GM12878 (cell line): ENCODE measurements around the gene FRYL. TPM values are rescaled to one million over a fixed set of nuclear protein-coding genes. Genes with fewer than 3 reads are reported as not detected.

Source experiments
- ATAC-seq: fragments of 200-7000 bp; cut with Tn5 transposase; 3 replicates; pipeline ENCODE4 v1.9.1; 2020; ENCODE audit warnings: mild to moderate bottlenecking, moderate library complexity
- BruUV-seq: library from RNA; stranded (reverse); fragments of 400-500 nt; replicated peaks from 2 replicates; lab custom pipeline; 2021; lab: Mats Ljungman, UMichigan
- CTCF ChIA-PET: fragments of 300-600 bp; sonication (Branson Sonifier 250); formaldehyde crosslinking; extraction: SDS; loops from one replicate; lab custom pipeline; 2021; ENCODE audit warnings: inconsistent platforms; lab: Yijun Ruan, JAX
- POLR2A ChIA-PET: fragments of 350-600 bp; formaldehyde crosslinking; extraction: SDS; loops from one replicate; lab custom pipeline; 2021; ENCODE audit warnings: inconsistent platforms; lab: Charles Lee
- RAD21 ChIA-PET: fragments of 300-600 bp; sonication (Branson Sonifier 250); formaldehyde crosslinking; loops from one replicate; lab custom pipeline; 2023; ENCODE audit warnings: antibody characterized with exemption; ENCODE audit not compliant: unreplicated experiment; lab: Charles Lee
- SMC1A ChIA-PET: fragments of 300-600 bp; sonication (Branson Sonifier 250); formaldehyde crosslinking; loops from one replicate; lab custom pipeline; 2023; ENCODE audit not compliant: unreplicated experiment, uncharacterized antibody; lab: Charles Lee
- DNase-seq: peaks from one replicate; pipeline ENCODE4 v3.0.0-alpha.2; 2011; ENCODE audit warnings: low read depth, low spot score
- FAIRE-seq: peaks from 3 replicates; lab custom pipeline; 2011; peaks lifted over from hg19 to GRCh38; lab: Jason Lieb, UNC
- H2AFZ ChIP-seq: 2 replicates; pipeline ENCODE4 v1.6.0; 2011; ENCODE audit warnings: low read depth, low read length, control low read depth; ENCODE audit not compliant: control insufficient read depth
- H3K27ac ChIP-seq: 2 replicates; pipeline ENCODE4 v1.5.1; 2011; ENCODE audit warnings: control low read depth; ENCODE audit not compliant: control insufficient read depth, insufficient read depth
- H3K27me3 ChIP-seq, 2 experiments: replicated peaks in 1 of 2; 2 replicates each; pipeline versions ENCODE4 v1.6.0 to v1.6.1; 2011; ENCODE audit warnings: low read length in 1 of 2; ENCODE audit not compliant: control insufficient read depth in 2 of 2, insufficient read depth in 2 of 2
- H3K36me3 ChIP-seq, 2 experiments: 2 replicates each; pipeline ENCODE4 v1.5.1; 2011; ENCODE audit warnings: low read length in 1 of 2; ENCODE audit not compliant: control insufficient read depth in 2 of 2, insufficient read depth in 2 of 2
- H3K4me1 ChIP-seq: 2 replicates; pipeline ENCODE4 v1.6.1; 2011; ENCODE audit warnings: mild to moderate bottlenecking, low read length, moderate library complexity, mixed read lengths; ENCODE audit not compliant: control insufficient read depth, insufficient read depth
- H3K4me2 ChIP-seq: 2 replicates; pipeline ENCODE4 v1.6.0; 2011; ENCODE audit warnings: control low read depth; ENCODE audit not compliant: control insufficient read depth, insufficient read depth
- H3K4me3 ChIP-seq: fragments of 200-600 bp; sonication (generic); 2 replicates; pipeline ENCODE4 v1.5.1; 2016
- H3K79me2 ChIP-seq: 2 replicates; pipeline ENCODE4 v1.6.0; 2011; ENCODE audit warnings: low read length; ENCODE audit not compliant: control insufficient read depth, insufficient read depth
- H3K9ac ChIP-seq: 2 replicates; pipeline ENCODE4 v1.8.0; 2011; ENCODE audit warnings: low read length, control low read depth, mixed read lengths; ENCODE audit not compliant: control insufficient read depth, insufficient read depth
- H3K9me3 ChIP-seq: replicated peaks from 3 replicates; pipeline ENCODE4 v1.5.1; 2011; ENCODE audit warnings: mild to moderate bottlenecking, low read length; ENCODE audit not compliant: control insufficient read depth, insufficient read depth
- H4K20me1 ChIP-seq: 2 replicates; pipeline ENCODE4 v1.6.0; 2011; ENCODE audit not compliant: control insufficient read depth, insufficient read depth
- CEBPZ ChIP-seq: fragments of 150-350 bp; IDR thresholded peaks from 2 replicates; pipeline ENCODE4 v1.6.1; 2016; ENCODE audit warnings: low read depth, low read length
- E2F4 ChIP-seq: IDR thresholded peaks from 2 replicates; pipeline ENCODE4 v1.6.1; 2012; ENCODE audit warnings: low read depth, low read length, improper control_type of control experiment
- EED ChIP-seq: sonication (generic); IDR thresholded peaks from 2 replicates; pipeline ENCODE4 v1.6.1; 2016; ENCODE audit warnings: antibody characterized with exemption, low read depth
- MAX ChIP-seq: IDR thresholded peaks from 2 replicates; pipeline ENCODE4 v1.6.1; 2012; ENCODE audit warnings: low read depth, low read length, improper control_type of control experiment
- MYC ChIP-seq: IDR thresholded peaks from 2 replicates; pipeline ENCODE4 v1.6.1; 2011; ENCODE audit warnings: mild to moderate bottlenecking, low read length, moderate library complexity, inconsistent platforms; ENCODE audit not compliant: insufficient read depth, insufficient replicate concordance, insufficient read length, severe bottlenecking
- NR2C2 ChIP-seq: IDR thresholded peaks from 2 replicates; pipeline ENCODE4 v1.6.1; 2011; ENCODE audit warnings: borderline replicate concordance, low read depth; ENCODE audit not compliant: control insufficient read depth, insufficient read length
- SMAD1 ChIP-seq: fragments of 450-650 bp; IDR thresholded peaks from 2 replicates; pipeline ENCODE4 v1.6.1; 2018; ENCODE audit warnings: mild to moderate bottlenecking, low read depth; ENCODE audit not compliant: partially characterized antibody
- TCF12 ChIP-seq: IDR thresholded peaks from 2 replicates; pipeline ENCODE4 v1.6.1; 2011; ENCODE audit warnings: low read depth, mild to moderate bottlenecking, low read length
- ZBTB40 ChIP-seq: fragments of 450-650 bp; IDR thresholded peaks from 2 replicates; pipeline ENCODE4 v1.6.1; 2016; ENCODE audit warnings: mild to moderate bottlenecking, moderate library complexity, borderline replicate concordance
- WGBS: methylation state at CpG from one replicate; pipeline ENCODE4 v1.1.6; 2016; ENCODE audit warnings: low lambda C conversion rate; ENCODE audit not compliant: insufficient replicate concordance, insufficient coverage; ENCODE audit errors: missing lambda C conversion rate; 5-methylcytosine and 5-hydroxymethylcytosine counted together
- in situ Hi-C: fragments of 300-500 bp; cut with MboI; formaldehyde crosslinking; loops from 9 replicates; pipeline ENCODE4 v1.14.3; 2018; ENCODE audit warnings: mixed read lengths
- intact Hi-C: fragments of 100-400 bp; cut with micrococcal nuclease; formaldehyde crosslinking; loops from one replicate; pipeline ENCODE4 v1.14.2; 2022; ENCODE audit not compliant: unreplicated experiment
- polyA plus RNA-seq, 11 experiments: library from polyadenylated mRNA; depleted of rRNA in 4 of 11; unstranded in 6 of 11; stranded (reverse) in 5 of 11; fragments of >200 nt; fragmentation: Nextera tagmentation in 4 of 11; fragmentation: Illumina TruSeq in 1 of 11; extraction: Ambion mirVana in 4 of 11; extraction: Trizol in 1 of 11; gene quantifications; 1 replicate in 1 of 11; 2 replicates in 10 of 11; pipeline versions ENCODE4 v1.2.1 to v1.2.3, GENCODE V29; 2011 to 2016; ENCODE audit warnings: inconsistent platforms in 2 of 11, missing spikeins in 2 of 11, low read depth in 1 of 11
- total RNA-seq, 4 experiments: library from RNA; depleted of rRNA in 3 of 4; stranded (reverse); fragments of >200 nt in 3 of 4; fragmentation: Illumina TruSeq in 1 of 4; extraction: Trizol in 1 of 4; gene quantifications; 2 replicates each; pipeline versions ENCODE4 v1.2.1 to v1.2.3, GENCODE V29; 2013 to 2021

FRYL gene
- total and polyA plus RNA-seq, 10 of the 15 experiments (the other 5 are each of a cell fraction or from before 2014, with no cell fraction given) = 10.3 to 50.6 (median 28.7) TPM

- intact Hi-C loops = no loop called here
- no peaks in the 10 kb centered on the region for H3K79me2 ChIP-seq
- TF ChIP-seq NR2C2 (no peak), TCF12 (no peak), EED (no peak), MAX (no peak), E2F4 (no peak), MYC (no peak), ZBTB40 (no peak), SMAD1 (no peak), CEBPZ (no peak)
- TF ChIP-seq, all 136 proteins: peak for 0
- Histone ChIP-seq H4K20me1 (no peaks in the 10 kb centered on the region; the same call in 1 of the 2 replicates), H3K27ac (no peak overlapping the region), H3K27me3 (peaks cover 6 to 21% of the 10 kb centered on the region in 2 experiments), H3K36me3 (no peaks in the 10 kb centered on the region), H3K4me1 (no peaks in the 10 kb centered on the region), H3K4me3 (no peak overlapping the region), H3K4me2 (no peak overlapping the region), H3K9ac (no peak overlapping the region), H2AFZ (no peak overlapping the region), H3K9me3 (no peaks in the 10 kb centered on the region; the same call in 2 of the 3 replicates)
- DNase-seq (no peak), ATAC-seq (no peak), FAIRE-seq (no peak)
- RAD21 ChIA-PET = no interaction called here
- SMC1A ChIA-PET = interaction anchor here (0.6 kb wide), 1 partner anchor 469 kb away, joined by 3 read pairs; no protein-coding TSS in a partner anchor
- BruUV-seq = no TSS peak
- POLR2A ChIA-PET = no interaction called here
- in situ Hi-C loops = no loop called here
- CTCF ChIA-PET = no interaction called here
- 88% methylated on average over 23 of the region's 23 CpGs for WGBS
Measured at GRCh38 chr4:48491514-48492176, 288.4 kb downstream of the FRYL start.
